GM21515 (cell line): ENCODE measurements around the gene HLA-E.
"Not testable (repeated sequence)": the region's sequence is repeated elsewhere in the genome, so short reads cannot be mapped to it uniquely, and the experiment has no call there.

Experiments used
- ATAC-seq: cut with Tn5 transposase; IDR thresholded peaks from one replicate; pipeline ENCODE4 v1.9.1; 2021; ENCODE audit not compliant: unreplicated experiment

HLA-E gene

DNA sequence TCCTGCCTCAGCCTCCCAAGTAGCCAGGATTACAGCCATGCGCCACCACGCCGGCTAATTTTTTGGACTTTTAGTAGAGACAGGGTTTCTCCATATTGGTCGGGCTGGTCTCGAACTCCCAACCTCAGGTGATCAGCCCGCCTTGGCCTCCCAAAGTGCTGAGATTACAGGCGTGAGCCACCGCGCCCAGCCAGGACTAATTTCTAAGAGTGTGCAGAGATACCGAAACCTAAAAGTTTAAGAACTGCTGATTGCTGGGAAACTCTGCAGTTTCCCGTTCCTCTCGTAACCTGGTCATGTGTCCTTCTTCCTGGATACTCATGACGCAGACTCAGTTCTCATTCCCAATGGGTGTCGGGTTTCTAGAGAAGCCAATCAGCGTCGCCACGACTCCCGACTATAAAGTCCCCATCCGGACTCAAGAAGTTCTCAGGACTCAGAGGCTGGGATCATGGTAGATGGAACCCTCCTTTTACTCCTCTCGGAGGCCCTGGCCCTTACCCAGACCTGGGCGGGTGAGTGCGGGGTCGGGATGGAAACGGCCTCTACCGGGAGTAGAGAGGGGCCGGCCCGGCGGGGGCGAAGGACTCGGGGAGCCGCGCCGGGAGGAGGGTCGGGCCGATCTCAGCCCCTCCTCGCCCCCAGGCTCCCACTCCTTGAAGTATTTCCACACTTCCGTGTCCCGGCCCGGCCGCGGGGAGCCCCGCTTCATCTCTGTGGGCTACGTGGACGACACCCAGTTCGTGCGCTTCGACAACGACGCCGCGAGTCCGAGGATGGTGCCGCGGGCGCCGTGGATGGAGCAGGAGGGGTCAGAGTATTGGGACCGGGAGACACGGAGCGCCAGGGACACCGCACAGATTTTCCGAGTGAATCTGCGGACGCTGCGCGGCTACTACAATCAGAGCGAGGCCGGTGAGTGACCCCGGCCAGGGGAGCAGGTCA lies at the start of gene HLA-E:
TSS of gene HLA-E (plus strand) at position 429 of the 945 bp plus-strand sequence. CDS start at position 452, 23 bp downstream.
- ATAC-seq, result peak; percentile 77

DNA sequence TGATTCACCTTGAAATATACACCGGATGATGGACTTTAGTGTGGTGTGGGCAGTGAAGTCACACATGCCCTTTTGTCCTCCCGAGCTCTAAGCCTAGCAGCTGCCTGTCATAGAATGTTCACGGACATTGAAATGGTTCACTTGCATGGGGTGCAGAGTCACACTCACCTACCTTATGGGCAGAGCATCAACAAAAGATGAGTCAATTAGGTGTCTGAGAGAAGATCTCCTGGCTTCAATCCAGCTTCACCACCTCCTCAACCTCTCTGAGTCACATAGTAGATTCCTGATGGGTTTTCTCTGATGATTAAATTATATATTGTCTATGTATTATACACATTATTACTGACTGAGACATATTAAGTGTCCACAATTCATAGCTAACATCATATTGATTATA lies 48.1 kb upstream of the HLA-E start:
- no peak for ATAC-seq

DNA sequence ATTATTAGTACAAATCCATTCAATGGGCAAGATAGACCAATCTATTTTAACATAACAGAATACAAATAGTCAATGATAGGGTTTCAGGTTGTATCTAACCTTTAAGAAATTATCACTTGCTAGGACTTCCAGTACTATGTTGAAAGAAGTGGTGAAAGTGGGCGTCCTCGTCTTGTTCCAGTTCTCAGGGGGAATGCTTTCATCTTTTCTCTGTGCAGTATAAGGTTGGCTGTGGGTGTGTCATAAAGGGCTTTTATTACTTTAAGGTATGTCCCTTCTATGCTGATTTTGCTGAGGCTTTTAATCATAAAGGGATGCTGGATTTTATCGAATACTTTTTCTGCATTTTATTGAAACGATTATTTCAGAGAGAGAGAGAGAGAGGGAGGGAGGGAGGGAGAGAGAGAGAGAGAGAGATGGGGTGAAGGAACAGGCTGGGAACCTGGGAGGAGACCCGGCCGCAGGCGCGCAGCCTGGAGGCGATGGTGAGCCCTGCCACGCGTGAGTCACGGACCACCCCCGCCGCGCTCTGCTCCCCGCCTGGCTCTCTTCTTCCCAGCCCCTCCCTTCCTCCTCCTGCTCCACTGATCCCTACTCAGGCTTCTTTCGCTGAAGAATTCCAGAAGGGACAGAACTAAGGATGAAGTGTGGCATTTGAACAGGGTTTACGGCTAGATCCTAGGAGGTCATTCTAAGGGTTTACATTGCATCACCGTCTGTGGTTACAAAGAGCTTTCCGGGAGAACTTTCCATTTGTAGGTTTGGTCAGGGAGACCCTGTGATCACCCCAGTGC lies 45.5 kb upstream of the HLA-E start:
- no peak for ATAC-seq

DNA sequence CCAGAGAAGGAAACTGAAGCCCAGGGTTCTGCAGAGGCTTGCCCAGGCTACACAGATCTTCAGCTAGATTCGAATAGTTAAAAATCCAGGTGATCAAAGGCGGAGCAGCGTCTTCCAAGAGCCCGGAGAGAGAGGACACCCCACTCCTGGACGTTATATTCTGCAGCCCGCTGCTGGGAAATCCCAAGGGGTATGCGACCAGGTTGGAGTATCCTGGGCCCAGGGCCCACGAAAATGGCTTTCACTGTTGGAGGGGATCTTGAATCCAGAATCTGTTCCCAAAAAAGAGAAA lies 44.9 kb upstream of the HLA-E start:
- no peak for ATAC-seq

DNA sequence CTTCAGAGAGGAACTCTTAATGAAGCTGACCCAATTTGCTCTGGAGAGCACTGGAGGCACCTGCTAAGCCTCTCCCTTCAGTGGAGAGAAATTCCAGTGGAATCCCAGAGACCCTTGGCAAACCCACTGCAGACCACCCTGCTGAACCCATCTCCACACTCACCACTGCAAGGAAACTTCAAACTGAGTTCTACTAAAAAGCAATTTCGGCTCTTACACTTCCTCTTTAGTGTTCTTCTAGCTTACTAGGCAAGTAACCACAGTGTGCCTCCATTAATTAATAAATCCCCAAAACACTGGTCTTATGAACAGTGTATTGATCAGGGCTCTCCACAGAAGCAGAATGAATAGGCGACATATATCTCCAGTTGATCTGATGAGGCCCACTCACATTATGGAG lies 43.0 kb upstream of the HLA-E start:
- ATAC-seq, result no peak

DNA sequence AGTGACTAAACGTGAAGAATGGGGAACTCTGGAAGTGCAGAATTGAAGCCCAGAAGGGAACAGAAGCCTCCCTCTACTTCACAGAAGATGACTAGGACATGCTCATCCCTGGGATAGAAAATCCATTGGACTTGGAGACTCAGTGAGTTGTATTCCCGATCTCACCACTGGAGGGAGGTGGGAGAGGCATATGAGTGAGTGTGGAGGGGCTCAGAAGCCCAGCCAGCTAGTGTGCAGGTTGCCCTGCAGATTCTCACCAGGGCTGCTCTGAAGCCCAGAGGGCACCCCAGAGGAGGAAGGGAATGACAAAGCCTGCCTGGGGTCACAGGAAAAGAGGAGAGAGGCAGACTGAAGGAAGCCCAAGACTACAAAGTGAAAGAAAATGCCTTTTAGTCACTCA lies 42.1 kb upstream of the HLA-E start:
- no peak for ATAC-seq

DNA sequence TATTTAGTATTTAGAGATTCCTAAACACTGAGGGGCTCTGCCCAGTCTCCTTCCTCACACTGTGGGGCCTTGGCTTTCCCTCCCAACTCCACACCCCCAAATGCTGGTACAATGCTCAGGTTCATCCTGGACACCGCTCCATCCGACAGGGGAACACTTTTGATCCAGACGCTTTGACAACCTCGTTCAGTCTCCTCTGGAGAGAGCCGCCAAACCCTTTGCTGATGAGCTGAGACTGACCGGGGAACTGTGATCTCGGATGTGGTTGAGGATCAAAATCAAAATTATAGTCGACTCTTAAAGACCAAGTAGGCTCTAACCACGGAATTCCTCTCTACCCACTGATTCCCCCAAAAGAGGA lies 38.8 kb upstream of the HLA-E start:
- ATAC-seq, result no peak

DNA sequence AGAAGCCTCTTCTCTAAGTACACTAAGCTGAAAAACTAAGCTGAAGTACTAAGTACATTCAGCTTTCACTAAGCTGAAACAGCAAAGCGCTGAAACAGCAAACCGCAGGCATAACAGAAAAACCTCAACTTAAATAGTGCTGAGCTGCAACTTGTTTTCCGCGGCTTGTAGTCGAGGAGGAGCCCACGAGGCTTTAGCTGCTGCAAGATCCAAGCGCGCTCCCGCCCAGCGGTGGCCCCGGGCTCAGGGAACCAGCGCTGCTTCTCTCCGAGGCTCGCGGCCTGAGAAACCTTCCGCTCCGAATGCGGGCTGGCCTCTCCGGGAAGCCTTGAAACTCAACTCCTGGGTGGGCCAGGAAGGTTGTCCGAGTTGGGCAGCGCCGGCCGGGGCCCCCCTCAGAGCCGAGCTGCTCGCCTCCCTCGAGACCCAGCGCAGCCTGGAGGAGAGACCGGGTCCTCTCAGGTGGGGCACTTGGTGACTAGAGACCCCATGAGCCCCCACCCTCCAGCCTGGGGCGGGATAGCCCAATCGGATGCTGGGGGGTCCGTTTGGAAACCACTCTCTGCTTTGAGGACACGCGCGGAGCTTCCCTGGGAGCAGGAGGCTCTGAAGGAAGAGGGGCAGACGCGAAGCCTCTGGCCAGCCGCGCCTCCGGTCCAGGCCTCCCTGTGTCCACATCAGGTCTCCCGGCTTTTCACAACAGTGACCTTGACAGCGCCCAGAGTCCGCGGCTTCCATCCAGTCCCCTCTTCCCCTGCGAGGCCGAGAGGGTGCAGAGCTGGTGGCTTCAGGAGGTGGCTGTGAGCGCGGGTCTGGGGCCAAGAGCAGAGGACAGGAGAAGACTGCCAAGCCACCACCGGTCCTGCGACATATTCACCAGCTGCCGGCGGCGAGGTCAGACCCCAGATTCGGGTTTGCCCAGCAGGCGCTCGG lies 38.1 kb upstream of the HLA-E start:
- ATAC-seq, result no peak

DNA sequence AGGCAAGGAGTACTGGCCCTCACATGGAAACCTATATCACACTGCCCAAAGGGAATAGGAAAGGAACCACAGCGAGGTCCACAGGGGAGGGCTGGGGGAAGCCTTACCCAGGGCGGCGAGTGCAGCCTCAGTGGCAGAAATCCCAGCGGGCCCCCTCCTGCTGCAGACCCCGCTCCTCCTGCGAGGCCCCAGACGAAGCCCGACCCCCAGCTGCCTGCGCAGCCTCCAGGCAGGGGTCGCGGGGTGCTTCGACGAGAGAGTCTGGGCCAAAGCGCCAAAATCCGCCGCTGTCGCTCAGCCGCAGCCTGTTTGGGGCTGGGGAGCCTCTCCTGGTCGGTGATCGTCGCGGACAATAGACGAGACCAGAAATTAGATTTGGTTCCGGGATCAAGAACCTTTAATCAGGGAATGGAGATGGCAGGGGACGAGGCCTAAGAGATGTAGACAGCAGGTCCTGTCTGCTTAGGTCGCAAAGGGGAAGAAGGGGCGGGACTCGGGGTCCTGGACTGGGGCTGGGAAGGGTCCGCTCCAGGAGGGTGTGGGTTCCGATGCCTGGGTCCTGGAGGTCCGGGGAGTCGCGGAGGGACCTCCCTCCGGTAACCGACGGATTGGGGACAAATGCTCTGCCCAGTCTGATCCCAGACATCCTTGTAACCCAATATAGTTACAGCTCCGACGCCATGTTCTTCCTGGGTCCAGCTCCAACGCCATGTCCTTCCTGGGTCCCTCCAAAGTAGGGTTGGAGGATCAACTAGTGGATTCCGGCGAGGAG lies 36.4 kb upstream of the HLA-E start:
- ATAC-seq, result no peak

DNA sequence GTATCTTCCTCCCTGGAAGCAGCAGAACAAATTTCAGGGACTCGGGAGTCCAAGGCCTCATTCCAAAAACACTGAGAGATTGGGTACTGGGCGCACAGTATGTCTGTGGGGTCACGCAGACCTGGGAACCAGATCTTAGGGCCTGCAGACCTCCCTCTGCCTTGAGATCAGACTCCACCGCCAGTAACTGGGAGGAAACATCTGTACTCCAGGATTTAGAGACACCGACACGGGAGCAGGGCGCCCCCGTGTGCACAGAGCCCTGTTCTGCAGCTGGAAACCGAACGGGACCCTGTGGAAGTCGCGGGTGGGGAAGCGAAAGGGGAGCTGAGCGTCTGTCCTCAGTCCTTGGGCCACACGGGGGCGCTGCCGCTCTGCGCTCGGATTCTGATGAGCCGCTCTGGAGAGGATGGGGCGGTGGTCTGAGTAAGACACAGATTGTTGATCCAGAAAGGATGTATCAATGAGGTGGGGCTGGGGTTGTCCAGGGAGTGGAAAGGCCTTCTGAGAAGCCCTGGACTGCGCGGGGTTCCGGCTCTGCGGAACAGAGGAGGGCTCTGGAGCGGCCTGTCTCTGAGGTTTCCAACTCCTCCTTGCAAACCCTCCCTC lies 35.7 kb upstream of the HLA-E start:
- no peak for ATAC-seq

DNA sequence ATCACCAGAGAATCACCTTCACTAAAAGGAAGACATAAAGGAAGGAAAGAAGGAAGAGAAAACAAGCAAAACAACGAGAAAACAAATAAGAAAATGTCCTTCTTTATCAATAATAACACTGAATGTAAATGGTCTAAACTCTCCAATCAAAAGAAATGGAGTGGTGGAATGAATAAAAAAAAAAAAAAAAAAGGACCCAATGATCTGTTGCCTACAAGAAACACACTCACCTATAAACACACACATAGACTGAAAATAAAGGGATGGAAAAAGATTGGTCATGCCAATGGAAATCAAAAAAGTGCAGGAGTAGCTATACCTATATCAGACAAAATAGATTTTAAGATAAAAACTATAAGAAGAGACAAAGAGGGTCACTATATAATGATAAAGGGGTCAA lies 30.2 kb upstream of the HLA-E start:
- no peak for ATAC-seq

DNA sequence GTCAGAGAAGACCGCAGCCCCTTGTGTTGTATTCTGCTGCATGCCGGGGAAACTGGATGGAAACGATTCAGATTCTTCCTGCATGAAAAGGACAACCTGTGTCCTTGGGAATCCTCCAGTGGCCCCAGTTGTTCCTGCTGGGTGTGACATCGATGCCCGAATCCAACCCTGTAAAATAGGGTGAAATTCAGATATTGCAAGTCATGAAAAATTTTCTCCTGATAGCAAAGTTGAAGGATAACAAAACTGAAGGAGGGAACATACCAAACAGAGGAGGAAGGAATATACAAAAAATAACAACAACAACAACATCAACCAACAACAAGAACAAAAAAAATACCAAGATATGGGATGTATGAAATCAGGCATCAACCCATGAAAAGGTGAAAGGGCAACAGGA lies 28.3 kb upstream of the HLA-E start:
- ATAC-seq, result no peak

DNA sequence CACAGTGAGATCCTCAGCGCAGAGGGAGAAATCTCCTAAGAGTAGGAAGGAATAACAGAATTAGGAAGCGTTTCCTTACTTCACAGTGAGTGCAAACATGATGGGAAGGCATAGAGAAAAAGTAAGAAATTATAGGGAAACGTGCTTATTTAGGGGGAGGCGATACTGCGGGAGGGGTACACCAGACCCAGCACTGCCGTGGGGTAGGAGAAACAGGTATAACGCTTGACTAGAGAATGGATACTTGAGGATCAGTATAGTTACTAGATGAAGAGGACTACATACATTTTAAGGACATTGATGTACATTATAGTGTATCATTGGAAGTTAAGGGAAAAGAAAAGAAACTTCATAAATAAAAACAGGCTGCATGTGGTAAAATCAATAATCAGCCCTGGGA lies 26.8 kb upstream of the HLA-E start:
- no peak for ATAC-seq

DNA sequence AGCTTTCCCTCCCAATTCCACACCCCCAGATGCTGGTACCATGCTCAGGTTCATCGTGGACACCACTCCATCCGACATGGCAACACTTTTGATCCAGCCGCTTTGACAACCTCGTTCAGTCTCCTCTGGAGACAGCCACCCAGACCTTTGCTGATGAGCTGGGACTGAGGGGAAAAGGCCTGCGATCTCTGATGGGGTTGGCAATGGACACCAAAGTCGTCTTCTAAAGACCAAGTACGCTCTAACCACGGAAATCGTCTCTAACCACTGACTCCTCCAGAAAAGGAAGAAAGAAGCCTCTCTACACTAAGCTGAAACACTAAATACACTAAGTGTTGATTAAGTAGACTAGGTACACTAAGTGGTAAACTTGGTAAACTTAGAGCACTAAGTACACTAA lies 26.1 kb upstream of the HLA-E start:
- no peak for ATAC-seq

DNA sequence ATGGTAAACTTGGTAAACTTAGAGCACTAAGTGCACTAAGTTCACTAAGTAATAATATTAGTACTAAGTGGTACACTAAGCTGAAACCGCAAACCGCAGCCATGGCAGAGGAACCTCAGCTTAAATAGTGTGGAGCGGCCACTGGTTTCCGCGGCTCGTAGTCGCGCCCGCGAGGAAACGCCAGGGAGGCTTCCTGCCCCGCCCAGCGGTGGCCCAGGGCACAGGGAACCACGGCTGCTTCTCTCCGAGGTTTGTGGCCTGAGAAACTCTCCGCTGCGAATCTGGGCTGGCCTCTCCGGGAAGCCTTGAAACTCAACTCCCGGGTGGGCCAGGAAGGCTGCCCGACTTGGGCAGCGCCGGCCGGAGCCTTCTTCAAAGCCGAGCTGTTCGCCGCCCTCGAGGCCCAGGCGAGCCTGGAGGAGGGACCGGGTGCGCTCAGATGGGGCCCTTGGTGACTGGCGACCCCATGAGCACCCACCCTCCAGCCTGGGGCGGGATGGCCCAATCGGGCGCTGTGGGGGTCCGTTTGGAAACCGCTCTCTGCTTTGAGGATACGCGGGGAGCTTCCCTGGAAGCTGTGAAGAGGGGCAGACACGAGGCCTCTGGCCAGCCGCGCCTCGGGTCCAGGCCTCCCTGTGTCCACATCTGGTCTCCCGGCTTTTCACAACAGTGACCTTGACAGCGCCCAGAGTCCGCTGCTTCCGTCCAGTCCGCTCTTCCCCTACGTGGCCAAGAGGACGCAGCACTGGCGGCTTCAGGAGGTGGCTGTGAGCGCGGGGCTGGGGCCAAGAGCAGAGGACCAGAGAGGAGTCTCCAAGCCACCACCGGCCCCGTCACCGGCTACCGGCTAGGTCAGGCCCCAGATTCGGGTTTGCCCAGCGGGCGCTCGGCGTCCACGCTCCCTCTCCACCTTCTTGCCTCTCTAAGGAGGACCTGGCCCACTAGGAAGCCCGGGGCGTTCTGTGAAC lies 25.4 kb upstream of the HLA-E start:
- ATAC-seq, result no peak

DNA sequence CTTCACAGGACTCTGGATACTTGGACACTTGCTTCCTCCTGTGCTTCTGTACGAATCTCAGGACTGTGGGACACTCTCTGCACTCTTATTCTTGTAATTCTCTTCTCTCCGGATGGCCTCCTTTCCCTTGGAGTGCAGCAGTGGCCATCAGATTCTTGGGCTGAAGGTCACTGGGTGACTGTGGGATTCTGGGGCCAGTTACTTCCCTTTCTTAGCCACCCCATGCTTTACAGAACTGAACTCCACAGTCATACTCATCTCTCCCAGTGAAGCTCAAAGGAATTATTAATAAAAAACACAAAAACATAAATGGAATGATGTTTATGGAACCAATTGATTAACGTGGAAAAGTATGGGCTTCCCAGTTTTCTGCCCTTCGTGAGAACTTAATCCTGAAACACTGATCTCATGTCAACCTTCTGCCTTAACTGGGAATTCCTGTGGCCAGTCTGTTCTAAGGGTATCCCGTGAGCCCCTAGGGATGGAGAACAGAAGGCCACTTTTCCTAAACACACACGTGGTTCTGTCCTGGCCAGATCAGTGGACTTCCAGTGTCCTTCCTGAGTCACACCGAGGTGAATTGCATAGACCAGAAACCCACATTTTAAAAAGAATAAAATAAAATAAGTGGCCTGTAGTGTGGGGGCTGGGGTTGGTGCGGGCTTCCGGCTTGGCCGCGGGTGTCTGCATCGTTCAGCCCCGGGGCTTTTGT lies 23.6 kb upstream of the HLA-E start:
- no peak for ATAC-seq

DNA sequence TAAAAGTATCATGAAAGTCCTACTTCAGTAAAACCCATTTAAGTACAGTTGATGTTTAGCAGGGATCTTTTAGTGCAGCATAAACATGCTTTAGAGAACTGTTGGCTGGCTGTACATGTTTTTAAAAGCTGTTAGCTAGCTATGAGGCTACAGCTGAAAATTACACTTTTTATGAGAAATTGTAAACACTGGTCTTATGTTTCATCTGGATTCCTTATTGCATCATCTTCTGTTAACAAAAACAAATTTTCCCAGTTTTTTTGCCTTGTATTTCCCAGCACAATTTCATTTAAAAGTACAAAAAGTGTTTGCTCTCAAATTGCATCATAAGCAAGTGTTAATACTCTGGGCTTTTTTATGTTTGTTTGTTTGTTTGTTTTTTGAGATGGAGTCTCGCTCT lies 18.3 kb upstream of the HLA-E start:
- ATAC-seq, result no peak

DNA sequence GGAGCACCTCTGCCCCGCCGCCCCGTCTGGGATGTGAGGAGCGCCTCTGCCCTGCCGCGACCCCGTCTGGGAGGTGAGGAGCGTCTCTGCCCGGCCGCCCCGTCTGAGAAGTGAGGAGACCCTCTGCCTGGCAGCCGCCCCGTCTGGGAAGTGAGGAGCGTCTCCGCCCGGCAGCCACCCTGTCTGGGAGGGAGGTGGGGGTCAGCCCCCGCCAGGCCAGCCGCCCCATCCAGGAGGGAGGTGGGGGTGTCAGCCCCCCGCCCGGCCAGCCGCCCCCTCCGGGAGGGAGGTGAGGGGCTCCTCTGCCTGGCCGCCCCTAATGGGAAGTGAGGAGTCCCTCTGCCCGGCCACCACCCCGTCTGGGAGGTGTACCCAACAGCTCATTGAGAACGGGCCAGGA lies 14.2 kb upstream of the HLA-E start:
- not testable (repeated sequence) for ATAC-seq
